ENCODE results near the gene GPX2.
A peak's percentile ranks its signal among the peaks of the same experiment; 100 is the strongest.

GPX2 gene

DNA sequence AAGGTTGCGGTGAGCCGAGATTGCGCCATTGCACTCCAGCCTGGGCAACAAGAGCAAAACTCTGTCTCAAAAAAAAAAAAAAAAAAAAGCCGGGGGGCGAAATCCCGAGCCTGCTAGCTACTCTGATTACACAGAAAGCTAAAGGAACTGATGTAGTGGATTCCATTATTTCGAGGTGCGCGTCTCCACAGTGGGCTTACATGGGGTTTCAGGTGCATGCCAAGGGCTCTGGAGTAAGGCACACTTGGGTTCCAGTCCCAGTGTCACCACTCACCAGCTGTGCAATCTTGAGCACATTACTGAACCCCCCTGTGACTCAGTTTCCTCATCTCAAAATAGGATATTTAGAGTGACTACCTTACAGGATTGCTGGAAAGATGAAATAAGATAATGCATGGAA is 31.3 kb upstream of the GPX2 start:
- Histone ChIP-seq H2BK120ac (ENCODE audit: insufficient read depth, low read length, poor library complexity) (no peak overlapping the region), H3K9ac (ENCODE audit: low read length) (no peak overlapping the region), H3K4me3 (ENCODE audit: low read depth, low read length) (no peak overlapping the region), H3K18ac (ENCODE audit: low read length) (no peak overlapping the region), H3K79me2 (ENCODE audit: control insufficient read depth, insufficient read depth, low read length, poor library complexity) (peaks cover 3% of the 10 kb centered on the region), H4K12ac (ENCODE audit: low read depth, low read length) (no peak overlapping the region), H2BK5ac (ENCODE audit: low read depth, low read length, poor library complexity) (no peak overlapping the region), H3K23ac (ENCODE audit: low read length) (no peak overlapping the region), H3K27ac (ENCODE audit: low read depth, low read length) (no peak overlapping the region), H3K4me1 (ENCODE audit: control insufficient read depth in 1 of 2, insufficient read depth in 2 of 2, low read length in 2 of 2) (peaks cover 11 to 14% of the 10 kb centered on the region in 2 experiments), H3K4ac (ENCODE audit: low read depth, low read length) (no peak overlapping the region), H3K14ac (ENCODE audit: low read length) (no peak overlapping the region), H3K9me3 (ENCODE audit: insufficient read depth, low read depth, low read length) (no peaks in the 10 kb centered on the region), H3K36me3 (ENCODE audit: control insufficient read depth in 1 of 2, insufficient read depth in 2 of 2, low read length in 2 of 2) (no peaks in the 10 kb centered on the region), H4K91ac (ENCODE audit: low read depth, low read length) (no peak overlapping the region), H2AFZ (ENCODE audit: insufficient read depth, low read length, poor library complexity) (no peak overlapping the region), H3K79me1 (ENCODE audit: low read length) (peaks cover 10% of the 10 kb centered on the region), H2BK12ac (ENCODE audit: low read length) (no peak overlapping the region), H2AK5ac (ENCODE audit: low read length) (no peak overlapping the region), H3K27me3 (ENCODE audit: insufficient read depth, low read length) (no peaks in the 10 kb centered on the region), H3K4me2 (ENCODE audit: low read length) (no peak overlapping the region), H4K8ac (ENCODE audit: low read depth, low read length) (no peak overlapping the region)
- WGBS (ENCODE audit: extremely low coverage, insufficient coverage, insufficient read length): no CpG with 5 or more reads among the region's 9 CpGs
- no peak for DNase-seq

DNA sequence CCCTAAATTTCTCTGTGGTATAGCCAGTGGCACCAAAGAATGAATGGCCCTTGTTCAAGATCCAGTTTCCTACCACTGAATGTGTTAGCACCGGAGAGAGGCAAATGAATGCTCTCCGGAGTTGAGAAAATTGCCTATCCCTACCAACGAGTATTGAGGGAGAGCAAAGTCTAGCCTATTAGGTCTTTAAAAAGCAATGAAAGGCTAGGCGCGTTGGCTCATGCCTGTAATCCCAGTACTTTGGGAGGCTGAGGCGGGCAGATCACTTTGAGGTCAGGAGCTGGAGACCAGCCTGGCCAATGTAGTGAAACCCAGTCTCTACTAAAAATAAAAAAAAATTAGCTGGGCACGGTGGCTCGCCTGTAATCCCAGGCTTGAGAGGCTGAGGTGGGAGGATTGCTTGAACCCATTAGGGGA is 30.5 kb upstream of the GPX2 start:
- Histone ChIP-seq H3K4me3 (ENCODE audit: low read depth, low read length) (no peak overlapping the region), H3K23ac (ENCODE audit: low read length) (no peak overlapping the region), H2BK120ac (ENCODE audit: insufficient read depth, low read length, poor library complexity) (no peak overlapping the region), H2BK12ac (ENCODE audit: low read length) (no peak overlapping the region), H3K4ac (ENCODE audit: low read depth, low read length) (no peak overlapping the region), H4K91ac (ENCODE audit: low read depth, low read length) (no peak overlapping the region), H3K9ac (ENCODE audit: low read length) (no peak overlapping the region), H3K79me2 (ENCODE audit: control insufficient read depth, insufficient read depth, low read length, poor library complexity) (peaks cover 3% of the 10 kb centered on the region), H3K27ac (ENCODE audit: low read depth, low read length) (no peak overlapping the region), H3K18ac (ENCODE audit: low read length) (no peak overlapping the region), H2AFZ (ENCODE audit: insufficient read depth, low read length, poor library complexity) (no peak overlapping the region), H3K27me3 (ENCODE audit: insufficient read depth, low read length) (no peaks in the 10 kb centered on the region), H3K14ac (ENCODE audit: low read length) (no peak overlapping the region), H3K4me1 (ENCODE audit: control insufficient read depth in 1 of 2, insufficient read depth in 2 of 2, low read length in 2 of 2) (peaks cover 11 to 16% of the 10 kb centered on the region in 2 experiments), H3K79me1 (ENCODE audit: low read length) (peaks cover 10% of the 10 kb centered on the region), H3K9me3 (ENCODE audit: insufficient read depth, low read depth, low read length) (no peaks in the 10 kb centered on the region), H2BK5ac (ENCODE audit: low read depth, low read length, poor library complexity) (no peak overlapping the region), H4K8ac (ENCODE audit: low read depth, low read length) (no peak overlapping the region), H4K12ac (ENCODE audit: low read depth, low read length) (no peak overlapping the region), H2AK5ac (ENCODE audit: low read length) (no peak overlapping the region), H3K36me3 (ENCODE audit: control insufficient read depth in 1 of 2, insufficient read depth in 2 of 2, low read length in 2 of 2) (no peaks in the 10 kb centered on the region), H3K4me2 (ENCODE audit: low read length) (peak overlapping the region; percentile 85)
- WGBS (ENCODE audit: extremely low coverage, insufficient coverage, insufficient read length): no CpG with 5 or more reads among the region's 8 CpGs
- no peak for DNase-seq

DNA sequence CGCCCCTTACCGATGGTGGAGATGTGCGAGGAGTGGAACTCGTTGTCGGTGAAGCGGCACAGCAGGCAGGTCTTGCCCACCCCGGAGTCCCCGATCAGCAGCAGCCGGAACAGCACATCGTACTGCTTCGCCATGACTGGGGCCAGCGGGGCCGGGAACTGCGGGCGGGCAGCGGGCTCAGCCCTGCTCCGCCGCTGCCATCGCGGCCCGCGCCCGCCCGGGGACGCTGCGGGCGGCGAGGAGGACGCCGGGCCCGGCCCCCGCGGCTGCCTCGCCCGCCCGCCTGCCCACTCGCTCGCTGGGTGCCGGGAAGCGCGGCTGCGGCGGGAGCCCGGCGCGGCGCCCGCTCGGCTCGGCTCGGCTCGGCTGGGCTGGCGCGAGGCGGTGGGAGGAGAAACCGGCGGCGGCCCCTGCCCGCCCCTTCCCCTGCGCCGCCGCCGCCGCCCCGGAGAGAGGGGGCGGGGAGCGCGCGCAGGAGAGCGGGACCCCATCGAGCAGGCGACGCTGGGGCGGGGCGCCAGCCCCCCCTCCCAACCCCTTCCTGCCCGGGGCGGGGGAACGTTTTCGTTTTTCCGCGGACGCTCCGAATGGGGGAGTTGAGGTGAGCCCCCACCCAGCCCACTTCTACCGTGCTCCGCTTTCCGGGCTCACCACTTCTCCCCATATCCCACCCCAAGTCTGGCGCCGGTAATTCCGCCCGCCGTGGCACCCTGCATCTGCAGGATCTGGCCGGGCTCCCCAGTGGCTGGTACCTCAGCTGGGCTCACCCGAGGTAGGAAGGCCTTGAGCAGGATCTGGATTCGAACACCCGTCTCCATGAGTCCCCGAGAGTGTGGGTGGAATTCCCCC is 29.6 kb upstream of the GPX2 start, which contains the start of gene RAB15:
Gene RAB15 (minus strand): TSS at position 394 of the 849 bp plus-strand sequence. CDS start 260 bp downstream, at position 134.
- peak within 1 kb of the TSS; percentile 77 for H4K12ac ChIP-seq (ENCODE audit: low read depth, low read length)
- H3K27ac ChIP-seq (ENCODE audit: low read depth, low read length): no peak within 1 kb of the TSS
- peak; percentile 49 to 66 for DNase-seq
- H3K4me1 ChIP-seq (ENCODE audit: control insufficient read depth in 1 of 2, insufficient read depth in 2 of 2, low read length in 2 of 2): peaks cover 16 to 19% of the 10 kb centered on the region in 2 experiments
- peak within 1 kb of the TSS; percentile 54 for H3K9ac ChIP-seq (ENCODE audit: low read length)
- no peaks in the 10 kb centered on the region for H3K9me3 ChIP-seq (ENCODE audit: insufficient read depth, low read depth, low read length)
- peaks cover 10% of the 10 kb centered on the region for H3K79me1 ChIP-seq (ENCODE audit: low read length)
- peak within 1 kb of the TSS; percentile 96 for H2AFZ ChIP-seq (ENCODE audit: insufficient read depth, low read length, poor library complexity)
- peak within 1 kb of the TSS; percentile 82 for H2BK12ac ChIP-seq (ENCODE audit: low read length)
- no peaks in the 10 kb centered on the region for H3K27me3 ChIP-seq (ENCODE audit: insufficient read depth, low read length)
- H4K8ac ChIP-seq (ENCODE audit: low read depth, low read length): peak within 1 kb of the TSS; percentile 97
- H2BK5ac ChIP-seq (ENCODE audit: low read depth, low read length, poor library complexity): peak within 1 kb of the TSS; percentile 38
- peak within 1 kb of the TSS; percentile 64 for H3K4ac ChIP-seq (ENCODE audit: low read depth, low read length)
- no peak within 1 kb of the TSS for H3K23ac ChIP-seq (ENCODE audit: low read length)
- no peaks in the 10 kb centered on the region for H3K36me3 ChIP-seq (ENCODE audit: control insufficient read depth in 1 of 2, insufficient read depth in 2 of 2, low read length in 2 of 2)
- peak within 1 kb of the TSS; percentile 89 for H3K14ac ChIP-seq (ENCODE audit: low read length)
- peak within 1 kb of the TSS; percentile 92 for H3K18ac ChIP-seq (ENCODE audit: low read length)
- H3K4me2 ChIP-seq (ENCODE audit: low read length): peak within 1 kb of the TSS; percentile 85
- H2AK5ac ChIP-seq (ENCODE audit: low read length): peak within 1 kb of the TSS; percentile 53
- H3K4me3 ChIP-seq (ENCODE audit: low read depth, low read length): peak within 1 kb of the TSS; percentile 87
- peak within 1 kb of the TSS; percentile 90 for H2BK120ac ChIP-seq (ENCODE audit: insufficient read depth, low read length, poor library complexity)
- H3K79me2 ChIP-seq (ENCODE audit: control insufficient read depth, insufficient read depth, low read length, poor library complexity): peaks cover 3% of the 10 kb centered on the region
- H4K91ac ChIP-seq (ENCODE audit: low read depth, low read length): peak within 1 kb of the TSS; percentile 83
- WGBS (ENCODE audit: extremely low coverage, insufficient coverage, insufficient read length): no CpG with 5 or more reads among the region's 96 CpGs

DNA sequence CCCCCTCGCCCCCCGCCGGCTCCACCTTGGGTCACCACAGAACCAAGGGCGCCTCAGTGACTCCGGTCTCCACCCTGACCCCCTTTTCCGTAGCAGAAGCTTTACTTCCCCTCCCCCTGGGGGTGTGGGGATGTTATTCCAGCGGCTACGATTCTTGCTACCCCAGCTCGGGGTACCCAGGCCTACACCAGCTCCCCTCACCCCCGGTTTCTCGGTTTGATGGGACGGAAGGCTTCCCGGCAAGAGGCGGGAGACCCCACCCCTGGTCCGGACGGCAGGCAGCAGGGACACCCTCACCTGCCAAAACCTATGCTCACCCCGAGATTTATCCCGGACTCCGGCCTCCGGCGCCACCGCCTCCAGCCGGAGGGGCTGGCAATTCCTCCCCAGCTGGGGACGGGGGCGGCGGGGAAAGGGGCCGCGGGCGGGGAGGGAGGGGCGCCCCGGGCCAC is 29.0 kb upstream of the GPX2 start:
- peaks cover 3% of the 10 kb centered on the region for H3K79me2 ChIP-seq (ENCODE audit: control insufficient read depth, insufficient read depth, low read length, poor library complexity)

More for the DNA sequence above, 29.0 kb upstream of the GPX2 start:
- peak overlapping the region; percentile 18 for H3K18ac ChIP-seq (ENCODE audit: low read length)
- H2AFZ ChIP-seq (ENCODE audit: insufficient read depth, low read length, poor library complexity): peak overlapping the region; percentile 64
- H3K36me3 ChIP-seq (ENCODE audit: control insufficient read depth in 1 of 2, insufficient read depth in 2 of 2, low read length in 2 of 2): no peaks in the 10 kb centered on the region
- H4K91ac ChIP-seq (ENCODE audit: low read depth, low read length): peak overlapping the region; percentile 50
- peak overlapping the region; percentile 72 for H3K14ac ChIP-seq (ENCODE audit: low read length)
- H3K4me2 ChIP-seq (ENCODE audit: low read length): peak overlapping the region; percentile 85
- DNase-seq: no peak
- H3K4me1 ChIP-seq (ENCODE audit: control insufficient read depth in 1 of 2, insufficient read depth in 2 of 2, low read length in 2 of 2): peaks cover 22 to 25% of the 10 kb centered on the region in 2 experiments
- H3K79me1 ChIP-seq (ENCODE audit: low read length): peaks cover 12% of the 10 kb centered on the region
- no CpG with 5 or more reads among the region's 31 CpGs for WGBS (ENCODE audit: extremely low coverage, insufficient coverage, insufficient read length)
- H2BK12ac ChIP-seq (ENCODE audit: low read length): peak overlapping the region; percentile 11
- H3K27me3 ChIP-seq (ENCODE audit: insufficient read depth, low read length): no peaks in the 10 kb centered on the region
- H3K9ac ChIP-seq (ENCODE audit: low read length): no peak overlapping the region
- H3K4me3 ChIP-seq (ENCODE audit: low read depth, low read length): peak overlapping the region; percentile 87
- H2AK5ac ChIP-seq (ENCODE audit: low read length): peak overlapping the region; percentile 15
- H3K4ac ChIP-seq (ENCODE audit: low read depth, low read length): peak overlapping the region; percentile 51
- H3K9me3 ChIP-seq (ENCODE audit: insufficient read depth, low read depth, low read length): no peaks in the 10 kb centered on the region
- peak overlapping the region; percentile 63 for H4K8ac ChIP-seq (ENCODE audit: low read depth, low read length)
- H4K12ac ChIP-seq (ENCODE audit: low read depth, low read length): peak overlapping the region; percentile 39
- no peak overlapping the region for H3K23ac ChIP-seq (ENCODE audit: low read length)
- H3K27ac ChIP-seq (ENCODE audit: low read depth, low read length): no peak overlapping the region
- H2BK5ac ChIP-seq (ENCODE audit: low read depth, low read length, poor library complexity): no peak overlapping the region
- peak overlapping the region; percentile 21 for H2BK120ac ChIP-seq (ENCODE audit: insufficient read depth, low read length, poor library complexity)
